IgD-negative memory B cell (primary cell): ENCODE results near the gene RNPEPL1. TPM values are rescaled to one million over a fixed set of nuclear protein-coding genes. Genes with fewer than 3 reads are reported as not detected.

Experiments
- H3K27ac Mint-ChIP-seq, 3 donors: one replicate each; pipeline ENCODE4 v1.8.0; 2020 to 2022; ENCODE audit warnings: mild to moderate bottlenecking in 3 of 3, mixed read lengths in 3 of 3, moderate library complexity in 1 of 3
- H3K27me3 Mint-ChIP-seq: one replicate; pipeline ENCODE4 v1.8.0; 2021; ENCODE audit warnings: mixed read lengths
- H3K36me3 Mint-ChIP-seq: one replicate; pipeline ENCODE4 v1.8.0; 2020; ENCODE audit warnings: mild to moderate bottlenecking, mixed read lengths
- H3K4me1 Mint-ChIP-seq, 3 donors: one replicate each; pipeline ENCODE4 v1.8.0; 2020 to 2022; ENCODE audit warnings: mixed read lengths in 3 of 3, mild to moderate bottlenecking in 1 of 3
- H3K4me3 Mint-ChIP-seq, 4 donors: one replicate each; pipeline ENCODE4 v1.8.0; 2020 to 2022; ENCODE audit warnings: mild to moderate bottlenecking in 4 of 4, mixed read lengths in 4 of 4, moderate library complexity in 3 of 4
- H3K9me3 Mint-ChIP-seq, 3 donors: one replicate each; pipeline ENCODE4 v1.8.0; 2020 to 2021; ENCODE audit warnings: mixed read lengths in 3 of 3, mild to moderate bottlenecking in 1 of 3
- polyA plus RNA-seq: library from polyadenylated mRNA; unstranded; fragments of 300-500 nt; fragmentation: Illumina TruSeq; gene quantifications from one replicate; pipeline ENCODE4 v1.2.3, GENCODE V29; 2021

Gene RNPEPL1
- polyA plus RNA-seq, 1 donor from 2014 or later, result 22.6 TPM

- Mint-ChIP-seq H3K4me1 (peaks cover 10 to 20% (median 11%) of the 10 kb centered on the region in 3 donors), H3K27ac (peak overlapping the region in 2 of 3 donors; percentile 18 to 77), H3K36me3 (no peaks in the 10 kb centered on the region), H3K27me3 (no peaks in the 10 kb centered on the region), H3K4me3 (no peak overlapping the region), H3K9me3 (no peaks in the 10 kb centered on the region)
These were observed 7.0 kb downstream of the RNPEPL1 start for GRCh38 chr2:240575101-240575965.

GRCh38 chr2:240576036-240576435 is 7.8 kb downstream of the RNPEPL1 start:
- Mint-ChIP-seq H3K27me3 (no peaks in the 10 kb centered on the region), H3K9me3 (peaks cover 0 to 3% (median 0%) of the 10 kb centered on the region in 3 donors), H3K4me3 (peak overlapping the region in 1 of 4 donors; percentile 17), H3K4me1 (peaks cover 12 to 17% (median 13%) of the 10 kb centered on the region in 3 donors), H3K36me3 (peaks cover 3% of the 10 kb centered on the region), H3K27ac (peak overlapping the region in 1 of 3 donors; percentile 18)

- Mint-ChIP-seq H3K4me1 (peaks cover 10 to 14% (median 13%) of the 10 kb centered on the region in 3 donors), H3K4me3 (peak overlapping the region in 1 of 4 donors; percentile 17), H3K9me3 (peaks cover 0 to 3% (median 0%) of the 10 kb centered on the region in 3 donors), H3K27ac (peak overlapping the region in 1 of 3 donors; percentile 81), H3K36me3 (peaks cover 4% of the 10 kb centered on the region), H3K27me3 (no peaks in the 10 kb centered on the region)
These were observed 8.3 kb downstream of the RNPEPL1 start for GRCh38 chr2:240576436-240577205.

GRCh38 chr2:240577281-240578109 is 9.2 kb downstream of the RNPEPL1 start:
- Mint-ChIP-seq H3K36me3 (peaks cover 9% of the 10 kb centered on the region), H3K27ac (no peak overlapping the region), H3K27me3 (no peaks in the 10 kb centered on the region), H3K4me1 (peaks cover 12 to 18% (median 18%) of the 10 kb centered on the region in 3 donors), H3K4me3 (no peak overlapping the region), H3K9me3 (peaks cover 0 to 3% (median 0%) of the 10 kb centered on the region in 3 donors)

- peaks cover 0 to 3% (median 0%) of the 10 kb centered on the region in 3 donors for H3K9me3 Mint-ChIP-seq
- H3K4me3 Mint-ChIP-seq, result no peak overlapping the region
- peaks cover 12 to 20% (median 18%) of the 10 kb centered on the region in 3 donors for H3K4me1 Mint-ChIP-seq
- peaks cover 10% of the 10 kb centered on the region for H3K36me3 Mint-ChIP-seq
- no peaks in the 10 kb centered on the region for H3K27me3 Mint-ChIP-seq
- H3K27ac Mint-ChIP-seq, result no peak overlapping the region
These were observed 9.8 kb downstream of the RNPEPL1 start for GRCh38 chr2:240578110-240578450.

- Mint-ChIP-seq H3K4me1 (peaks cover 15 to 20% (median 20%) of the 10 kb centered on the region in 3 donors), H3K27me3 (no peaks in the 10 kb centered on the region), H3K36me3 (peaks cover 10% of the 10 kb centered on the region), H3K4me3 (no peak overlapping the region), H3K9me3 (peaks cover 0 to 3% (median 0%) of the 10 kb centered on the region in 3 donors), H3K27ac (peak overlapping the region in 1 of 3 donors; percentile 47)
These were observed 10.2 kb downstream of the RNPEPL1 start for GRCh38 chr2:240578488-240578887.

GRCh38 chr2:240579071-240579762 is 10.9 kb downstream of the RNPEPL1 start:
- Mint-ChIP-seq H3K9me3 (peaks cover 0 to 3% (median 0%) of the 10 kb centered on the region in 3 donors), H3K36me3 (peaks cover 10% of the 10 kb centered on the region), H3K27ac (peak overlapping the region in 2 of 3 donors; percentile 46 to 47), H3K4me1 (peaks cover 16 to 23% (median 20%) of the 10 kb centered on the region in 3 donors), H3K27me3 (no peaks in the 10 kb centered on the region), H3K4me3 (peak overlapping the region in 2 of 4 donors; percentile 38 to 81)

GRCh38 chr2:240579771-240580614 is 11.7 kb downstream of the RNPEPL1 start:
- Mint-ChIP-seq H3K27ac (peak overlapping the region; percentile 46 to 73 (median 47)), H3K36me3 (peaks cover 10% of the 10 kb centered on the region), H3K4me3 (peak overlapping the region in 2 of 4 donors; percentile 38 to 81), H3K9me3 (peaks cover 0 to 3% (median 0%) of the 10 kb centered on the region in 3 donors), H3K27me3 (no peaks in the 10 kb centered on the region), H3K4me1 (peaks cover 22 to 31% (median 28%) of the 10 kb centered on the region in 3 donors)

GRCh38 chr2:240581811-240582210 is 13.5 kb downstream of the RNPEPL1 start:
- peaks cover 24 to 37% (median 32%) of the 10 kb centered on the region in 3 donors for H3K4me1 Mint-ChIP-seq
- H3K4me3 Mint-ChIP-seq, result peak overlapping the region in 1 of 4 donors; percentile 55
- peaks cover 0 to 3% (median 0%) of the 10 kb centered on the region in 3 donors for H3K9me3 Mint-ChIP-seq
- H3K36me3 Mint-ChIP-seq, result peaks cover 10% of the 10 kb centered on the region
- no peaks in the 10 kb centered on the region for H3K27me3 Mint-ChIP-seq
- no peak overlapping the region for H3K27ac Mint-ChIP-seq

GRCh38 chr2:240582781-240583180 is 14.5 kb downstream of the RNPEPL1 start:
- Mint-ChIP-seq H3K27me3 (no peaks in the 10 kb centered on the region), H3K4me1 (peaks cover 27 to 45% (median 36%) of the 10 kb centered on the region in 3 donors), H3K4me3 (peak overlapping the region in 1 of 4 donors; percentile 55), H3K36me3 (peaks cover 11% of the 10 kb centered on the region), H3K27ac (peak overlapping the region in 2 of 3 donors; percentile 16 to 82), H3K9me3 (peaks cover 0 to 3% (median 0%) of the 10 kb centered on the region in 3 donors)

- Mint-ChIP-seq H3K4me3 (peak overlapping the region in 2 of 4 donors; percentile 26 to 28), H3K4me1 (peaks cover 36 to 48% (median 45%) of the 10 kb centered on the region in 3 donors), H3K27ac (no peak overlapping the region), H3K9me3 (peaks cover 0 to 3% (median 0%) of the 10 kb centered on the region in 3 donors), H3K27me3 (no peaks in the 10 kb centered on the region), H3K36me3 (peaks cover 13% of the 10 kb centered on the region)
These were observed 15.5 kb downstream of the RNPEPL1 start for GRCh38 chr2:240583774-240584173.

- peaks cover 35 to 49% (median 45%) of the 10 kb centered on the region in 3 donors for H3K4me1 Mint-ChIP-seq
- peaks cover 13% of the 10 kb centered on the region for H3K36me3 Mint-ChIP-seq
- H3K9me3 Mint-ChIP-seq, result peaks cover 0 to 3% (median 0%) of the 10 kb centered on the region in 3 donors
- H3K27me3 Mint-ChIP-seq, result no peaks in the 10 kb centered on the region
- peak overlapping the region; percentile 98 to 99 (median 99) for H3K27ac Mint-ChIP-seq
- peak overlapping the region; percentile 97 to 100 (median 98) for H3K4me3 Mint-ChIP-seq
These were observed 16.3 kb downstream of the RNPEPL1 start for GRCh38 chr2:240584486-240585031.
